Spleen (tissue), 7 donors: ENCODE results near the gene NEK10.

Experiments used
- CTCF ChIP-seq, 11 experiments: fragments of 200-600 bp in 7 of 11; fragments of 450-650 bp in 4 of 11; sonication (generic) in 4 of 11; IDR thresholded peaks in 8 of 11; conservative IDR thresholded peaks in 3 of 11; 1 replicate in 7 of 11; 2 replicates in 4 of 11; pipeline versions ENCODE4 v1.4.0 to v1.8.0; 2016 to 2021; ENCODE audit warnings: antibody characterized with exemption in 11 of 11, inconsistent platforms in 4 of 11, mild to moderate bottlenecking in 1 of 11
- POLR2A ChIP-seq, 3 donors: fragments of 450-650 bp; IDR thresholded peaks; one replicate each; pipeline ENCODE4 v1.5.1; 2017; ENCODE audit warnings: antibody characterized with exemption in 3 of 3, mild to moderate bottlenecking in 1 of 3
- POLR2AphosphoS5 ChIP-seq, 3 donors: sonication (generic); formaldehyde crosslinking; IDR thresholded peaks; one replicate each; pipeline ENCODE4 v1.5.1; 2017; ENCODE audit warnings: antibody characterized with exemption in 3 of 3
- donor health status: DM: no; HTN: no; CAD: no; lungs with moderate emphysema.
- donor health status: DM: no; HTN: no; CAD: no.
- donor health status: DM: no; HTN: no; CAD: no.

- TF ChIP-seq CTCF (IDR thresholded peaks at IDR 0.05 in 8 of 11, conservative IDR thresholded peaks at IDR 0.05 in 3 of 11) (no peak), POLR2A (IDR thresholded peaks at IDR 0.05) (no peak), POLR2AphosphoS5 (IDR thresholded peaks at IDR 0.05) (no peak)
Observed at GRCh38 chr3:27317096-27317495, 52.1 kb downstream of the NEK10 start.
